Loucy (cell line): Measurements from ENCODE around the gene TIMM50.

ENCODE experiments used
- EZH2phosphoT487 ChIP-seq: fragments of 200-600 bp; IDR thresholded peaks from 2 replicates; pipeline ENCODE4 v1.6.1; 2018; ENCODE audit warnings: antibody characterized with exemption, mild to moderate bottlenecking, moderate library complexity, borderline replicate concordance
- TF ChIP-seq, protein P1 (sequence below): fragments of 200-600 bp; sonication (generic); conservative IDR thresholded peaks from 2 replicates; pipeline ENCODE4 v1.5.1; 2014; ENCODE audit warnings: mild to moderate bottlenecking, antibody characterized with exemption, low read length

DNA sequence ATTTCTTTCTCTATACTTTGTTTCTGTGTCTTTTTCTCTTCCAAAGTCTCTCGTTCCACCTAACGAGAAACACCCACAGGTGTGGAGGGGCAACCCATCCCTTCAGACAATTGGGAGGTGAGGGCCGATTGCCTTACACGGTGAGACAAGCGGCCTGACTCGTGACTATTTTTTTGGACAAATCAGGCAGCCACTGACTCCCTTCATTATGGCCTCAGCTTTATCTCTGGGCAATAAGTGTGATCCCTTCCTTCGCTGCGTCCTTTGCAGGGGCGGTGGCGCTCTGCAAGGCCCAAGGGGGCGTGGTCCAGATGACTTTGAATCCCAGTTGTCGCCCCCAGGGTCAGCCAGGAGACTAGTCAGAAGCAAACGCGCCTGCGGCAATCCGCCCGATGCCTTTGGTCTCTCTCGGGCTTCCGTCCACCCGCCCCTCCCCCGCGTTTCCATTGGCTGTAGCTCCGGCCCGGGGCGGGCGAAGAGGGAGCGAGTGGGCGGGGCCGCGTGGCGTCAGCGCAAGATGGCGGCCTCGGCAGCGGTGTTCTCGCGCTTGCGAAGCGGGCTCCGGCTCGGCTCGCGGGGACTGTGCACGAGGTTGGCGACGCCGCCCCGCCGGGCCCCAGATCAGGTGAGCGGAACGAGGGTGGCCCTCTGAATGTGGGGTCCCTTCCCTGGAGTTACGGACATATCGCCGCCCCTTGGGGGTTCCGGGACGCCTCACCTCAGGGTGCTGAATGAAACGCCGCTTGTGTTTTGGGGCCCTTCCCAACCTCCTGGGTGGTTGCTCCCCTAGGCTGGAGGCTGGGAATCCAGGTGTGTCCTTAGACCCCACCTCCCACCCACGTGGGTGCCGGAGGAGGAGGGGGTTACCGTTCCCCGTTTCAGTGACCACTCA, at the start of gene TIMM50:
- TF ChIP-seq, protein P1, sequence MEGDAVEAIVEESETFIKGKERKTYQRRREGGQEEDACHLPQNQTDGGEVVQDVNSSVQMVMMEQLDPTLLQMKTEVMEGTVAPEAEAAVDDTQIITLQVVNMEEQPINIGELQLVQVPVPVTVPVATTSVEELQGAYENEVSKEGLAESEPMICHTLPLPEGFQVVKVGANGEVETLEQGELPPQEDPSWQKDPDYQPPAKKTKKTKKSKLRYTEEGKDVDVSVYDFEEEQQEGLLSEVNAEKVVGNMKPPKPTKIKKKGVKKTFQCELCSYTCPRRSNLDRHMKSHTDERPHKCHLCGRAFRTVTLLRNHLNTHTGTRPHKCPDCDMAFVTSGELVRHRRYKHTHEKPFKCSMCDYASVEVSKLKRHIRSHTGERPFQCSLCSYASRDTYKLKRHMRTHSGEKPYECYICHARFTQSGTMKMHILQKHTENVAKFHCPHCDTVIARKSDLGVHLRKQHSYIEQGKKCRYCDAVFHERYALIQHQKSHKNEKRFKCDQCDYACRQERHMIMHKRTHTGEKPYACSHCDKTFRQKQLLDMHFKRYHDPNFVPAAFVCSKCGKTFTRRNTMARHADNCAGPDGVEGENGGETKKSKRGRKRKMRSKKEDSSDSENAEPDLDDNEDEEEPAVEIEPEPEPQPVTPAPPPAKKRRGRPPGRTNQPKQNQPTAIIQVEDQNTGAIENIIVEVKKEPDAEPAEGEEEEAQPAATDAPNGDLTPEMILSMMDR = no peak
- no peak for TF ChIP-seq EZH2phosphoT487
